SK-N-SH treated with all-trans-retinoic acid at 6 μM for 48 hours (cell line): ENCODE measurements around the gene PCNT.

Experiments used
- ATAC-seq: fragments of 200-7000 bp; cut with Tn5 transposase; 3 replicates; pipeline ENCODE4 v1.9.1; 2020; ENCODE audit warnings: mild to moderate bottlenecking, moderate library complexity
- ARNTL ChIP-seq: fragments of 450-650 bp; formaldehyde crosslinking; IDR thresholded peaks from 2 replicates; pipeline ENCODE4 v1.5.0; 2020; ENCODE audit warnings: low read depth, mild to moderate bottlenecking, moderate library complexity, borderline replicate concordance
- BACH2 ChIP-seq: fragments of 250-450 bp; sonication (Bioruptor Pico); IDR thresholded peaks from 2 replicates; pipeline ENCODE4 v1.9.0; 2021; ENCODE audit warnings: mild to moderate bottlenecking, borderline replicate concordance
- CSDC2 ChIP-seq: fragments of 250-450 bp; sonication (Bioruptor Pico); IDR thresholded peaks from 2 replicates; pipeline ENCODE4 v1.5.0; 2020; ENCODE audit warnings: mild to moderate bottlenecking, moderate library complexity
- CSRNP3 ChIP-seq: fragments of 250-450 bp; sonication (Bioruptor Pico); IDR thresholded peaks from 2 replicates; pipeline ENCODE4 v1.5.1; 2021; ENCODE audit warnings: mild to moderate bottlenecking, moderate library complexity
- ESRRG ChIP-seq: fragments of 250-450 bp; sonication (Bioruptor Pico); IDR thresholded peaks from 2 replicates; pipeline ENCODE4 v1.6.1; 2021; ENCODE audit warnings: mild to moderate bottlenecking
- GLIS3 ChIP-seq: fragments of 250-450 bp; sonication (Bioruptor Pico); IDR thresholded peaks from 2 replicates; pipeline ENCODE4 v1.5.0; 2020; ENCODE audit warnings: mild to moderate bottlenecking, moderate library complexity
- ISL1 ChIP-seq: fragments of 250-450 bp; sonication (Bioruptor Pico); IDR thresholded peaks from 2 replicates; pipeline ENCODE4 v2.1.2; 2022; ENCODE audit warnings: mild to moderate bottlenecking, moderate library complexity
- OSR1 ChIP-seq: fragments of 250-450 bp; sonication (Bioruptor Pico); IDR thresholded peaks from 2 replicates; pipeline ENCODE4 v1.8.0; 2022; ENCODE audit warnings: moderate library complexity, mild to moderate bottlenecking, inconsistent platforms
- PATZ1 ChIP-seq: fragments of 250-450 bp; sonication (Bioruptor Pico); IDR thresholded peaks from 2 replicates; pipeline ENCODE4 v1.8.0; 2020; ENCODE audit warnings: mild to moderate bottlenecking, moderate library complexity, borderline replicate concordance
- PPARA ChIP-seq: fragments of 250-450 bp; sonication (Bioruptor Pico); IDR thresholded peaks from 2 replicates; pipeline ENCODE4 v1.5.0; 2020; ENCODE audit warnings: mild to moderate bottlenecking, borderline replicate concordance
- SNAI2 ChIP-seq: fragments of 250-450 bp; sonication (Bioruptor Pico); IDR thresholded peaks from 2 replicates; pipeline ENCODE4 v1.5.0; 2020; ENCODE audit warnings: mild to moderate bottlenecking, moderate library complexity
- TCF4 ChIP-seq: fragments of 250-450 bp; sonication (Bioruptor Pico); IDR thresholded peaks from 2 replicates; pipeline ENCODE4 v1.8.0; 2021; ENCODE audit warnings: mild to moderate bottlenecking, moderate library complexity, borderline replicate concordance
- TOX ChIP-seq: fragments of 250-450 bp; sonication (Bioruptor Pico); IDR thresholded peaks from 2 replicates; pipeline ENCODE4 v1.8.0; 2021; ENCODE audit warnings: mild to moderate bottlenecking, moderate library complexity, borderline replicate concordance
- TSHZ2 ChIP-seq: fragments of 250-450 bp; sonication (Bioruptor Pico); IDR thresholded peaks from 2 replicates; pipeline ENCODE4 v1.5.0; 2020; ENCODE audit warnings: mild to moderate bottlenecking, moderate library complexity
- ZFP3 ChIP-seq: fragments of 250-450 bp; sonication (Bioruptor Pico); IDR thresholded peaks from 2 replicates; pipeline ENCODE4 v1.5.0; 2020; ENCODE audit warnings: mild to moderate bottlenecking, moderate library complexity
- ZFP30 ChIP-seq: fragments of 450-650 bp; formaldehyde crosslinking; IDR thresholded peaks from 2 replicates; pipeline ENCODE4 v1.5.0; 2022; ENCODE audit warnings: mild to moderate bottlenecking, moderate library complexity
- ZNF565 ChIP-seq: fragments of 450-650 bp; formaldehyde crosslinking; conservative IDR thresholded peaks from 2 replicates; pipeline ENCODE4 v1.5.0; 2020; ENCODE audit warnings: low read depth, mild to moderate bottlenecking, moderate library complexity
- ZNF70 ChIP-seq: fragments of 450-650 bp; formaldehyde crosslinking; IDR thresholded peaks from 2 replicates; pipeline ENCODE4 v1.5.0; 2020; ENCODE audit warnings: mild to moderate bottlenecking, moderate library complexity
- ZNF8 ChIP-seq: fragments of 450-650 bp; formaldehyde crosslinking; IDR thresholded peaks from 2 replicates; pipeline ENCODE4 v1.5.0; 2020; ENCODE audit warnings: mild to moderate bottlenecking, moderate library complexity

Gene PCNT

GRCh38 chr21:46312949-46313348, 11.0 kb upstream of the PCNT start:
- TF ChIP-seq ZNF70 (CRISPR knock-in tag): no peak
- no peak for TF ChIP-seq TCF4 (CRISPR knock-in tag)
- TF ChIP-seq ZFP3: no peak
- no peak for TF ChIP-seq TOX (CRISPR knock-in tag)
- no peak for TF ChIP-seq ZNF565 (CRISPR knock-in tag)
- no peak for TF ChIP-seq PATZ1
- no peak for TF ChIP-seq OSR1 (CRISPR knock-in tag)
- TF ChIP-seq PPARA (CRISPR knock-in tag): no peak
- TF ChIP-seq ESRRG (CRISPR knock-in tag): no peak
- TF ChIP-seq ISL1: no peak
- no peak for TF ChIP-seq BACH2
- TF ChIP-seq CSRNP3 (CRISPR knock-in tag): no peak
- no peak for TF ChIP-seq SNAI2 (CRISPR knock-in tag)
- TF ChIP-seq TSHZ2: no peak
- no peak for TF ChIP-seq ZFP30
- TF ChIP-seq ARNTL: no peak
- no peak for TF ChIP-seq ZNF8 (CRISPR knock-in tag)
- TF ChIP-seq GLIS3 (CRISPR knock-in tag): no peak
- TF ChIP-seq CSDC2 (CRISPR knock-in tag): no peak
- ATAC-seq: no peak

- ATAC-seq: no peak
Observed at GRCh38 chr21:46314441-46315020, 9.4 kb upstream of the PCNT start.

More at GRCh38 chr21:46314441-46315020, 9.4 kb upstream of the PCNT start:
- no peak for TF ChIP-seq ESRRG (CRISPR knock-in tag)
- TF ChIP-seq ZNF8 (CRISPR knock-in tag): no peak
- no peak for TF ChIP-seq CSRNP3 (CRISPR knock-in tag)
- TF ChIP-seq TCF4 (CRISPR knock-in tag): no peak
- TF ChIP-seq TOX (CRISPR knock-in tag): no peak
- no peak for TF ChIP-seq ZFP30
- TF ChIP-seq PPARA (CRISPR knock-in tag): no peak
- TF ChIP-seq OSR1 (CRISPR knock-in tag): no peak
- no peak for TF ChIP-seq TSHZ2
- TF ChIP-seq ISL1: no peak
- no peak for TF ChIP-seq ZNF565 (CRISPR knock-in tag)
